Measurements from ENCODE around the gene SMARCD1.

GRCh38 chr12:50057896-50058670 lies 27.1 kb upstream of the SMARCD1 start:
- no peak for TF ChIP-seq CTCF (IDR thresholded peaks at IDR 0.05)
- TF ChIP-seq POLR2A (IDR thresholded peaks at IDR 0.05), result no peak
